NCI-H526 (cell line): ENCODE results near the gene TCHHL1.

Experiments
- DNase-seq, 2 experiments: peaks; one replicate each; lab custom pipeline; 2025; lab: John Stamatoyannopoulos, UW

TCHHL1 gene

GRCh38 chr1:152038871-152039270 lies 50.0 kb downstream of the TCHHL1 start:
- no peak for DNase-seq

DNA sequence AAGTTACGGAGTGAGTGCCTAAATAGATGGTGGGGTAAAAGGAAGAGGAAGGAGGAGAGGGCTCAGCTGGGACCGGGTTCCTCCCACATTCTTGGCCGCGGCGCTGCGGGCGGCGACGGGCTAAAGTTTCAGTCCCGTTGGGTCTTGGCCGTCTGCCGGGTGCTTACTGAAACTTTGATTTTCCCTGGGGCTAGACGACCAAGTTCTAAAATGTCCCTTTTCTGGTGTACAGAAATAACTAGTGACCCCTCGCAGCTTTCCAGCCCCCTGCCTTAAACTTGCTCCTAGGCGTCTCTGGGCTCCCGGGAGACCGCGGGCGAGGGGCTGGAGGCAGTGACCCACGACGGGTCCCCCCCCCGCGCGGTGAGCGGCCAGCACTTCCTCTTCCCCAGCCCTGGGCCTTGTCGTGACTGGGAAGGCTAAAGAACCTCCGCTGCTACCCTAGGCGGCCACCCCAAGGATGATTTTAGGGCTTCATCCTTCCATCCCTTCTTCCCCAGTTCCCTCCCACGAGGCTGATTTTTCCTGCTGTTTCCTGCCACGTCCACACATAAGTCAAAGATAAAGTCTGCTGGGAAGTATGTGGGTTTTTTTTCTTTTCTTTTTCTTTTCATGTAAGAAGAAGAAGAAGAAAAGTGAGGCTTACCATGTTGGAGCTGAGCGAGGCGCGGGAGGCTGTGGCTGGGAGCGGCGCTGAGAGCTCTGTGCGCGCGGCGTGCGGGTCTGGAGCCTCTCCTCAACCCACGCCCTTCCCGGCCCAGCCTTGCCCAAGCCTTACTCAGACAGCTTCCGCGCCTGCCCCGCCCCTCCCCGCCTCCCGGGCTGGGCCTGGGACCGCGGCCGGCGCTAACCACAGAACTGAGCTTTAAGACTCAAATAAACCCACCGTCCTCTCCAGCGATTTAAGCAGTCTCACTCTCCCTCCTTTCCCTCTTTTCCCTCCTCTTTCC lies 52.3 kb downstream of the TCHHL1 start, which contains the start of gene S100A11:
TSS of gene S100A11 (minus strand) at position 738 of the 950 bp plus-strand sequence. CDS start at position 649, 89 bp downstream.
- DNase-seq: peak; percentile 69 to 95

DNA sequence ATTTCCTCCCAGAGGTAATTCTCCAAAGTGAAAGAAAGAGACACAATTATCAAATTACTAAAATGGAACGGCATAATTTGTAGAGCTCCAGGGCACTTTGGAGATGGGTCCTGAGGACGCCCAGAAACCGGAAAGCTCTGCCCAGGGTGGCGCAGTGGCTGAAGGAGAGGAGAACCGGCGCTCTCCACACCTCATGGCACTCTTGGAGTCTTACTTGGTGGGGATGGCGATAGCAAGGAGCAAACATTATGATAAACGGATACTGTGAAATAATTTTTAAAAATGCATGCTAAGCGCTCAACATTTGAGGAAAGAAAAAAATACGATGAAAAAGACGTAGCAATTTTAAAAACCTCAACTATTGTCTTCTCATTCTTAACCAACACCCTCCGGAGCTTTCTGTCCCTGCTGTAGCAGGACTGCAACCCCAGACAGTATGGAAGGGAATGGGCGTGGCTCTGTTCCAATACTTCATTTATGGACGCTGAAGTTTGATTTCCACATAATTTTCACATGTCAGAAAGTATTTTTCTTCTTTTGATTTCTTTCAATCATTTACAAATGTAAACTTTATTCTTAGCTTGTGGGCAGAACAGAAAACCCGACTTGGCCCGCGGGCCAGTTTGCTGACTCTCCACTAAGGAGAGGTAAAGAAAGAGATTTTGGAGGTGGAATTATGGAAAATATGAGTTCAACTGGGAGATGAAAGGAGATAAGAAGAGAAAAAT lies 53.2 kb downstream of the TCHHL1 start:
- DNase-seq: peak; percentile 73 to 74

DNA sequence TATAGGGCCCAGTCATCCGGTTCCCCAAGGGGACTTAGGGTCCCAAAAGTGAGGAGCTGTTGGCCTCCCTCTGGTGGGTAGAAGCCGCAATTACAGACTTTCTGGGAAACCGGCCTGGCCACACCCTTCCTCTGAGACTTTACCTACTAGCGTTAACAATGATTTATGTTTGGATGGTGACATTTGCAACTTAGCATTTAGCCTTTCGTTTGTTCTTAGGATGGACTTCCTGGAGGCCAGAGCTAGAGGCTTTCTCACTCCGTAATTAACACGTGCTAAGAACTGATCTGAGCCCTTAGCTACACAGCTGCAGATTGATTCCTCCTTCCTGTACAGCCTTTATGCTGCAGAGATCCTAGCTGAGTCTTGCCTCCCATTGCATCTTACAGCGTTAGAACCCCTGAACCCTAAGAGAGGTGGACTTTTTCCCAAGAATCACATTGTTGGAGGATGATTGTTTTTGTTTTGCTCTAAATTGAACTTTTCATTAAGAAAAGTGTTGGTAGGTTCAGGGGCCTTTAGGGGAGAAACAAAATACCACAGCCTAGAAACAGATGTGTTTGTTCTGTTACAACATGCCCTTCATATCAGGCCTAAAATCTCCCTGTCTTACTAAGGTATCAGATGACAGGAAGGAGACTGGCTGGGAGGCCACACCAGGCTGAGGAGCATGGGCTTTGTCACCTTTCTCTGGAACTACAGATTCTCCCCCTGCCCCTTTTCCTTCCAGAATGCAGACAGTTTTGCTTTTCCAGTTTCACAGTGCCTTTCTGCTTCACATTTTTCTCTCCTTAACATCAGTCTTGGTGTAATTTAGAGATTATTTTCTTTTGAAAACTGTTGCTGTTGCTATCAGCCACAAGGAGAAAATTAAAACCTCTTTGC lies 54.0 kb downstream of the TCHHL1 start:
- DNase-seq: peak; percentile 93

DNA sequence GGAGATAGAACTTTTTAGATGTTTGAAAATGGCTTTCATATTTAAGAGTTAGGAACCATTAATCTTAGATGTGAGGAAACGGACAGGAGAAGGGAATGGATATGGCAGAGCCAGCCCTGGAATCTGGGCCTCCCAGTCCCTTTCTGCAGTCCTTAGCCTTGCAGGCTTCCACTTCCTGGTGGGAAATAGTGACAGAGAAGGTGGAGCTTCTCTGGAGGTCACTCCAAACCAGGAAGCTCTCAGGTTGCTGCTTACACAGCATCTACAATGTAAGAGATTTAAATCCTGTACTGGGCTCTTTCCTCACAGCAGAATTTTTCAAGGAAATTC lies 54.6 kb downstream of the TCHHL1 start:
- DNase-seq: no peak
